ENCODE measurements around the gene DMRTB1.
"Not testable (repeated sequence)": the region's sequence is repeated elsewhere in the genome, so short reads cannot be mapped to it uniquely, and the experiment has no call there.

Gene DMRTB1

GRCh38 chr1:53459321-53460175, at the start of gene DMRTB1:
TSS of gene DMRTB1 (plus strand) at chr1:53459399. CDS start at chr1:53459454, 55 bp downstream.
- DNase-seq: no peak

- DNase-seq: no peak
Observed at GRCh38 chr1:53409695-53410094, 49.5 kb upstream of the DMRTB1 start.

- no peak for DNase-seq
Observed at GRCh38 chr1:53410100-53410541, 49.1 kb upstream of the DMRTB1 start.

- DNase-seq: no peak
Observed at GRCh38 chr1:53410701-53411100, 48.5 kb upstream of the DMRTB1 start.

GRCh38 chr1:53411541-53412152, 47.6 kb upstream of the DMRTB1 start:
- DNase-seq: no peak

GRCh38 chr1:53412285-53413174, 46.7 kb upstream of the DMRTB1 start:
- DNase-seq: no peak

GRCh38 chr1:53413175-53414001, 45.8 kb upstream of the DMRTB1 start:
- no peak for DNase-seq

GRCh38 chr1:53414632-53415031, 44.6 kb upstream of the DMRTB1 start:
- no peak for DNase-seq

GRCh38 chr1:53415432-53415831, 43.8 kb upstream of the DMRTB1 start:
- no peak for DNase-seq

GRCh38 chr1:53416269-53416813, 42.9 kb upstream of the DMRTB1 start:
- no peak for DNase-seq

GRCh38 chr1:53417074-53417511, 42.1 kb upstream of the DMRTB1 start:
- DNase-seq: no peak

- no peak for DNase-seq
Observed at GRCh38 chr1:53419034-53419433, 40.2 kb upstream of the DMRTB1 start.

GRCh38 chr1:53420341-53420740, 38.9 kb upstream of the DMRTB1 start:
- no peak for DNase-seq

- DNase-seq: no peak
Observed at GRCh38 chr1:53421208-53421607, 38.0 kb upstream of the DMRTB1 start.

GRCh38 chr1:53430261-53430660, 28.9 kb upstream of the DMRTB1 start:
- no peak for DNase-seq

GRCh38 chr1:53430779-53431178, 28.4 kb upstream of the DMRTB1 start:
- DNase-seq: no peak

- DNase-seq: no peak
Observed at GRCh38 chr1:53431244-53431643, 28.0 kb upstream of the DMRTB1 start.

- no peak for DNase-seq
Observed at GRCh38 chr1:53431805-53432565, 27.2 kb upstream of the DMRTB1 start.

GRCh38 chr1:53432611-53433010, 26.6 kb upstream of the DMRTB1 start:
- DNase-seq: no peak

- DNase-seq: not testable (repeated sequence)
Observed at GRCh38 chr1:53434405-53435007, 24.7 kb upstream of the DMRTB1 start.

GRCh38 chr1:53435151-53435550, 24.0 kb upstream of the DMRTB1 start:
- DNase-seq: no peak

All from DMS 273 treated with DMSO at 0.1 percent for 48 hours (cell line).